Activated T-helper 17 cell treated with anti-CD3 and anti-CD28 coated beads, Interleukin-2, amount 50 U/mL, for 72 hours (primary cell): ENCODE measurements around the gene DYNC1LI1. TPM values are rescaled to one million over a fixed set of nuclear protein-coding genes. Genes with fewer than 3 reads are reported as not detected.

ENCODE experiments used
- ATAC-seq: fragments of 150-1000 bp; cut with Tn5 transposase; replicated peaks from 2 replicates; pipeline ENCODE4 v1.10.0; 2021; ENCODE audit warnings: mild to moderate bottlenecking, moderate library complexity
- H3K27ac Mint-ChIP-seq: one replicate; pipeline ENCODE4 v1.8.0; 2022; ENCODE audit warnings: mixed read lengths
- H3K27me3 Mint-ChIP-seq: one replicate; pipeline ENCODE4 v1.8.0; 2022; ENCODE audit warnings: mixed read lengths
- H3K36me3 Mint-ChIP-seq: one replicate; pipeline ENCODE4 v1.8.0; 2022; ENCODE audit warnings: low read depth, mild to moderate bottlenecking, mixed read lengths
- H3K4me1 Mint-ChIP-seq: one replicate; pipeline ENCODE4 v1.8.0; 2022; ENCODE audit warnings: mixed read lengths
- H3K4me3 Mint-ChIP-seq: one replicate; pipeline ENCODE4 v1.8.0; 2022; ENCODE audit warnings: mild to moderate bottlenecking, mixed read lengths
- H3K9me3 Mint-ChIP-seq: one replicate; pipeline ENCODE4 v1.8.0; 2022; ENCODE audit warnings: mixed read lengths
- total RNA-seq, 2 donors: library from RNA; stranded (reverse); gene quantifications; one replicate each; pipeline ENCODE4 v1.2.3, GENCODE V29; 2022

DYNC1LI1 gene
- total RNA-seq, 2 donors from 2014 or later = 21.3 to 35.9 TPM

GRCh38 chr3:32568953-32569352 lies 1.7 kb downstream of the DYNC1LI1 start:
- H3K4me3 Mint-ChIP-seq = peak overlapping the region; percentile 95
- no peaks in the 10 kb centered on the region for H3K27me3 Mint-ChIP-seq
- peaks cover 12% of the 10 kb centered on the region for H3K36me3 Mint-ChIP-seq
- peaks cover 9% of the 10 kb centered on the region for H3K4me1 Mint-ChIP-seq
- H3K27ac Mint-ChIP-seq = peak overlapping the region; percentile 81
- no peaks in the 10 kb centered on the region for H3K9me3 Mint-ChIP-seq
- ATAC-seq = no peak

DNA sequence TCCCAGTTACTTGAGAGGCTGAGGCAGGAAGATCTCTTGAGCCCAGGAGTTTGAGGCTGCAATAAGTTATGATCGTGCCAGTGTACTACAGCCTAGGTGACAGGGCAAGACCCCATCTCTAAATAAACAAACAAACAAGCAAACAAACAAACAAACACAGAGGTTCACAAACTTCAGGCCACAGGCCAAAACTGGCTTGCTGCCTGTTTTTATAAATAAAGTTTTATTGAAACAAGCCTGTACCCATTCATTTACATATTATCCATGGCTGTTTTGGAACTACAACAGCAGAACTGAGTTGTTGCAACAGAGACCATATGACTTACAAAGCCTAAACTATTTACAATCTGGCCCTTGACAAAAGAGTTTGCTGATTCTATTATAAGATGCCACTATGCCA lies 6.5 kb downstream of the DYNC1LI1 start:
- Mint-ChIP-seq H3K27ac (no peak overlapping the region), H3K4me3 (no peak overlapping the region), H3K9me3 (no peaks in the 10 kb centered on the region), H3K27me3 (no peaks in the 10 kb centered on the region), H3K4me1 (peaks cover 9% of the 10 kb centered on the region), H3K36me3 (peaks cover 30% of the 10 kb centered on the region)
- ATAC-seq = no peak

DNA sequence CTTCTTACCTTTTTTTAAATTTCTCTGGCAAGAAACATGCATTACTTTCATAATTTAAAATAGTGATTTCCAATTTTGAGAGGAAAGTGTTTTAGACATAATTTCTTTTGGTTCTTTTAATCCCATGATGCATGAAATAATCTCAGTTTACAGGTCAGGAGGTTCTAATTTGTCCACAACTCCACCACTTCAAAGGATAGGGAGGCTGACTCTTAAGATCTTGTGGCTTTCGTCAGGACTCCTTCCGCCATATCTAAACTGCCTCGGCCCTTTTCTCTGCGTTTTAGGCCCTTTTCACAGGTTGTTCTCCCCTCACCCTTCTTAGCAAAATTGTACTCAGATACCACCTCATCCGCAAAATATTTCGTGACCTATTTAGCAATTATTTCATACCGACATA lies 8.0 kb downstream of the DYNC1LI1 start:
- peaks cover 26% of the 10 kb centered on the region for H3K36me3 Mint-ChIP-seq
- H3K9me3 Mint-ChIP-seq = no peaks in the 10 kb centered on the region
- H3K27me3 Mint-ChIP-seq = no peaks in the 10 kb centered on the region
- peaks cover 5% of the 10 kb centered on the region for H3K4me1 Mint-ChIP-seq
- no peak for ATAC-seq
- no peak overlapping the region for H3K27ac Mint-ChIP-seq
- H3K4me3 Mint-ChIP-seq = peak overlapping the region; percentile 2

GRCh38 chr3:32557640-32558352 lies 12.9 kb downstream of the DYNC1LI1 start:
- Mint-ChIP-seq H3K27ac (no peak overlapping the region), H3K4me1 (peaks cover 19% of the 10 kb centered on the region), H3K9me3 (no peaks in the 10 kb centered on the region), H3K4me3 (no peak overlapping the region), H3K36me3 (peaks cover 23% of the 10 kb centered on the region), H3K27me3 (no peaks in the 10 kb centered on the region)
- no peak for ATAC-seq

DNA sequence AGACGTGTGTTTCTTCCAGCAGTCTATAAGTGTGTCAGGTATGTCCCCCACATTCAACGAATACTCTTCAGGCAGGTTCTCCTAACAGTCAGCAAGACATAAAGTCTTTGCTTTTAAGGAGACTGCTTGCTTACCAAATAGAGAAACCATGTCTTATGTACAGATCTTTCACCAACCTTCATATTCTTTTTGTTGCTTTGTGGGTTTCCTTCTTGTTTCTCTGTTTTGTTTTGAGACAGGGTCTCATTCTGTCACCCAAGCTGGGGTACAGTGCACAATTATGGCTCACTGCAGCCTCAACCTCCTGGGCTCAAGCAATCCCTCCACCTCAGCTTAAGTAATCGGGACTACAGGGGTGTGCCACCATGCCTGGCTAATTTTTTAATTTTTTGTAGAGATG lies 14.3 kb downstream of the DYNC1LI1 start:
- peak; percentile 29 for ATAC-seq
- H3K27ac Mint-ChIP-seq = peak overlapping the region; percentile 1

GRCh38 chr3:32553973-32554372 lies 16.7 kb downstream of the DYNC1LI1 start:
- H3K27ac Mint-ChIP-seq = no peak overlapping the region
- no peak for ATAC-seq
- no peak overlapping the region for H3K4me3 Mint-ChIP-seq
- peaks cover 34% of the 10 kb centered on the region for H3K4me1 Mint-ChIP-seq
- peaks cover 8% of the 10 kb centered on the region for H3K36me3 Mint-ChIP-seq
- no peaks in the 10 kb centered on the region for H3K9me3 Mint-ChIP-seq
- no peaks in the 10 kb centered on the region for H3K27me3 Mint-ChIP-seq

More for the DNA sequence above, 14.3 kb downstream of the DYNC1LI1 start:
- Mint-ChIP-seq H3K27me3 (no peaks in the 10 kb centered on the region), H3K36me3 (peaks cover 19% of the 10 kb centered on the region), H3K9me3 (no peaks in the 10 kb centered on the region), H3K4me3 (no peak overlapping the region), H3K4me1 (peaks cover 30% of the 10 kb centered on the region)

- Mint-ChIP-seq H3K4me3 (no peak overlapping the region), H3K9me3 (no peaks in the 10 kb centered on the region), H3K27ac (no peak overlapping the region), H3K4me1 (peaks cover 34% of the 10 kb centered on the region), H3K36me3 (peaks cover 8% of the 10 kb centered on the region), H3K27me3 (no peaks in the 10 kb centered on the region)
- no peak for ATAC-seq
Observed at GRCh38 chr3:32553459-32553858, 17.2 kb downstream of the DYNC1LI1 start.

DNA sequence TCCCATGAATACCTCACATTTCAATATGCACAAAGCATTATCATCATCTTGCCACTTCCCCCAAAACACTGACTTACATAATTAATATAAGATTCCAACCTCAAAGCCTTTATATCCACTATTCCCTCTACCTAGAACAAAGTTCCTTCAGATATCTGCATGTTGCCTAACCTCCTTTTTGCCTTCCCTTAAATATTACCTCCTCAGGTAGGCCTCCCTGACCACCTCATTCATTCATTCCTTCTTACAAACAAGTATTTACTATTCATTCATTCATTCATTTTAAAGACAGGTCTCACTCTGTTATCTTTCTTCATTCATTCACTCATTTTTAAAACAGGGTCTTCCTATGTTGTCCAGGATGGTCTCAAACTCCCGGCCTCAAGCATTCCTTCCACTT lies 18.6 kb downstream of the DYNC1LI1 start:
- no peak for ATAC-seq

GRCh38 chr3:32551496-32551895 lies 19.2 kb downstream of the DYNC1LI1 start:
- Mint-ChIP-seq H3K4me1 (peaks cover 33% of the 10 kb centered on the region), H3K27ac (no peak overlapping the region), H3K4me3 (no peak overlapping the region), H3K9me3 (no peaks in the 10 kb centered on the region), H3K36me3 (peaks cover 6% of the 10 kb centered on the region), H3K27me3 (no peaks in the 10 kb centered on the region)
- no peak for ATAC-seq

More for the DNA sequence above, 18.6 kb downstream of the DYNC1LI1 start:
- Mint-ChIP-seq H3K36me3 (peaks cover 8% of the 10 kb centered on the region), H3K27ac (peak overlapping the region; percentile 1), H3K27me3 (no peaks in the 10 kb centered on the region), H3K4me1 (peaks cover 34% of the 10 kb centered on the region), H3K9me3 (no peaks in the 10 kb centered on the region), H3K4me3 (no peak overlapping the region)

GRCh38 chr3:32551087-32551486 lies 19.6 kb downstream of the DYNC1LI1 start:
- H3K4me3 Mint-ChIP-seq = no peak overlapping the region
- no peak for ATAC-seq
- no peaks in the 10 kb centered on the region for H3K9me3 Mint-ChIP-seq
- no peaks in the 10 kb centered on the region for H3K27me3 Mint-ChIP-seq
- peaks cover 6% of the 10 kb centered on the region for H3K36me3 Mint-ChIP-seq
- no peak overlapping the region for H3K27ac Mint-ChIP-seq
- peaks cover 31% of the 10 kb centered on the region for H3K4me1 Mint-ChIP-seq

DNA sequence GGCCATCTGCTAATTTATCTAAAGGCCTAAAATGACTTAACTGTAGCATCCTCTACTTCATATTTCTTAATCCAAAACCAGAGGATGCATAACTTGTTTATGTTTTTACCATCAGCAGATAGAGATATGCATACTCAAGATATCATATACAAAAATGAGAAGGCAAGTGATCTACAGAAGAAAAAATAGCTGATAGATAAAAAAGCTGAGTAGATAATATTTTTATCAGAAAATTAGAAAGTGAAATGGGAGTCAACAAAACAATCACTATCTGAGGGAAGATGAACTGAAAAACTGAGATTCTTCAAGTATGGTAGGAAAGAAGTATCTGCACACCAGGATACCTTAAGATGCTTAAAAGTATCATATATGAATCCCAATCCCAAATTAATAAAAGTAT lies 25.4 kb downstream of the DYNC1LI1 start:
- Mint-ChIP-seq H3K9me3 (no peaks in the 10 kb centered on the region), H3K36me3 (peaks cover 49% of the 10 kb centered on the region), H3K4me1 (peaks cover 5% of the 10 kb centered on the region), H3K4me3 (no peak overlapping the region), H3K27me3 (no peaks in the 10 kb centered on the region), H3K27ac (peak overlapping the region; percentile 16)
- no peak for ATAC-seq

DNA sequence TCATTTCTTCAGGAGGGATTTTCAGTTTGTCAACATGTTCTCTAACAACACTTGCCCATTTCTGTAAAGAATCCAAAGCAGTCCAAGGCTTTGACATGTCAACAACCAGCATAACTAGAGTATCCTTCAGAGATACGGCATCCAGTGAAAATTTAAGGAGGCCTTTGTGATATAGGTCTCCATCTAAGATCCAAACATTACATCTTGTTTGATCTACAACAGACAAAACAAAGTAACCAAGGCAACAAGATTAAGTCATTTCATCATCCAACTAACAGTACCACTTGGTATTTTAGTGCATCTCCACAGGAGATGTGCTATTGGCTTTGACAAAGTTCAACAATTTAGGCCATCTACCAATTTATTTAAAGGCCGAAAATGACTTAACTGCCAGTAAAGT lies 25.8 kb downstream of the DYNC1LI1 start:
- H3K36me3 Mint-ChIP-seq = peaks cover 49% of the 10 kb centered on the region
- peaks cover 5% of the 10 kb centered on the region for H3K4me1 Mint-ChIP-seq
- no peaks in the 10 kb centered on the region for H3K27me3 Mint-ChIP-seq
- H3K4me3 Mint-ChIP-seq = no peak overlapping the region
- peak overlapping the region; percentile 16 for H3K27ac Mint-ChIP-seq
- no peak for ATAC-seq
- H3K9me3 Mint-ChIP-seq = no peaks in the 10 kb centered on the region

- Mint-ChIP-seq H3K27ac (no peak overlapping the region), H3K36me3 (peaks cover 58% of the 10 kb centered on the region), H3K4me3 (no peak overlapping the region), H3K4me1 (peaks cover 5% of the 10 kb centered on the region), H3K27me3 (no peaks in the 10 kb centered on the region), H3K9me3 (no peaks in the 10 kb centered on the region)
- ATAC-seq = no peak
Observed at GRCh38 chr3:32542807-32543206, 27.9 kb downstream of the DYNC1LI1 start.

GRCh38 chr3:32540899-32541298 lies 29.8 kb downstream of the DYNC1LI1 start:
- no peaks in the 10 kb centered on the region for H3K9me3 Mint-ChIP-seq
- no peak overlapping the region for H3K27ac Mint-ChIP-seq

DNA sequence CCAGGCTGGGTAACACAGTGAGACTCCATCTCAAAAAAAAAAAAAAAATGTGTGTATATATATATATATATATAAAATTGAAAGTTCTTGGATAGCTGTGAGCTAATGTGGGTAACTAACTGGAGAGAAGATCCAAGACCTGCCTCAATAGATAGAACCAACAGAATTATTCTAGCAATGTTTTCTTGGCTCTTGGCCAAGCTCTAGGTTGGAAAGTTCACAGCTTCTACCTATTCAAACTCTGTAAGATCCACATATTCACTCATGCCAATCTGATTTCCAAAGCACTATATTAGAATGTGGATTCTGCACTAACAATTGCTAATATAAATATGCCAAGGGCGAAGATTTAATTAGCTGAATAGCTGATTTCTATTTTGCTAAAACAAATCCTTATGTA lies 38.2 kb downstream of the DYNC1LI1 start:
- no peak overlapping the region for H3K27ac Mint-ChIP-seq
- peaks cover 90% of the 10 kb centered on the region for H3K36me3 Mint-ChIP-seq
- H3K9me3 Mint-ChIP-seq = no peaks in the 10 kb centered on the region
- H3K4me3 Mint-ChIP-seq = no peak overlapping the region
- H3K27me3 Mint-ChIP-seq = no peaks in the 10 kb centered on the region
- no peak for ATAC-seq
- H3K4me1 Mint-ChIP-seq = peaks cover 7% of the 10 kb centered on the region

More at GRCh38 chr3:32540899-32541298, 29.8 kb downstream of the DYNC1LI1 start:
- H3K4me3 Mint-ChIP-seq = no peak overlapping the region
- no peaks in the 10 kb centered on the region for H3K4me1 Mint-ChIP-seq
- no peaks in the 10 kb centered on the region for H3K27me3 Mint-ChIP-seq
- peaks cover 65% of the 10 kb centered on the region for H3K36me3 Mint-ChIP-seq
- ATAC-seq = no peak
